GM23338 (cell line): Measurements from ENCODE around the gene NEDD4. TPM values are rescaled to one million over a fixed set of nuclear protein-coding genes. Genes with fewer than 3 reads are reported as not detected.

Experiments used
- EZH2phosphoT487 ChIP-seq: fragments of 200-600 bp; sonication (generic); IDR thresholded peaks from one replicate; pipeline ENCODE4 v1.8.1; 2018; ENCODE audit warnings: antibody characterized with exemption; ENCODE audit not compliant: unreplicated experiment
- JUNB ChIP-seq: IDR thresholded peaks from one replicate; pipeline ENCODE4 v1.6.1; 2016; ENCODE audit warnings: antibody characterized with exemption; ENCODE audit not compliant: unreplicated experiment
- STAT1 ChIP-seq: IDR thresholded peaks from one replicate; pipeline ENCODE4 v1.6.1; 2016; ENCODE audit warnings: antibody characterized with exemption; ENCODE audit not compliant: unreplicated experiment
- ZNF114 ChIP-seq: fragments of 250-450 bp; sonication (Bioruptor Pico); IDR thresholded peaks from 2 replicates; pipeline ENCODE4 v1.5.0; 2020; ENCODE audit warnings: mild to moderate bottlenecking, moderate library complexity
- ZNF331 ChIP-seq: fragments of 250-450 bp; sonication (Bioruptor Pico); IDR thresholded peaks from 2 replicates; pipeline ENCODE4 v1.5.0; 2020; ENCODE audit warnings: low read depth, mild to moderate bottlenecking, moderate library complexity
- polyA plus RNA-seq: library from polyadenylated mRNA; unstranded; fragments of >200 nt; fragmentation: Nextera tagmentation; extraction: Ambion mirVana; gene quantifications from 2 replicates; pipeline ENCODE4 v1.2.1, GENCODE V29; 2016
- total RNA-seq: library from RNA; depleted of rRNA; stranded (reverse); fragments of >200 nt; shearing (Covaris generic); gene quantifications from 2 replicates; pipeline ENCODE4 v1.2.3, GENCODE V29; 2014
- TF ChIP-seq, protein P1 (sequence below): fragments of 250-450 bp; sonication (Bioruptor Pico); IDR thresholded peaks from 2 replicates; pipeline ENCODE4 v1.5.0; 2020; ENCODE audit warnings: mild to moderate bottlenecking, moderate library complexity
- TF ChIP-seq, protein P2 (sequence below): IDR thresholded peaks from 2 replicates; pipeline ENCODE4 v1.6.1; 2016; ENCODE audit warnings: antibody characterized with exemption
- TF ChIP-seq, protein P3 (sequence below): IDR thresholded peaks from one replicate; pipeline ENCODE4 v1.6.1; 2018; ENCODE audit warnings: antibody characterized with exemption; ENCODE audit not compliant: unreplicated experiment

Gene NEDD4
- total and polyA plus RNA-seq, 2 experiments from 2014 or later: 2.1 to 7.2 TPM

DNA sequence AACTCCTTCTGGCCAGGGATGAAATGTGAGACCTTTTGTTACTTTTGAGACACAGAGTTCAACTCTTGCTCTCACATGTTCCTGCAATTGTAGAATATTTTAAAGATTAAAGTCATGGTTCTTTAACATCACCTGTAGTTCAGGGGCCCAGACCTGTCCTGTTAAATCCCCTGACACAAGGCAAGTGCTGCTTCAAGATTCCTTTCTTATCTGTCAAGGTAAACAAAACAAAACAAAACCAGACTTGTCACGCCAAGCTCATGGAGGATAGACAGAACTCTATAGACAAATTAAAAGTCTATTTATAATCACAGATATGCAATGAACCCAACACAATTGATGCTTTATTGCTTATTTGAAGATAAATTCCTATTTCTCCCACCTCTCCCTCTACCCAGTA, 48.6 kb upstream of the NEDD4 start (continued):
- TF ChIP-seq, protein P1, sequence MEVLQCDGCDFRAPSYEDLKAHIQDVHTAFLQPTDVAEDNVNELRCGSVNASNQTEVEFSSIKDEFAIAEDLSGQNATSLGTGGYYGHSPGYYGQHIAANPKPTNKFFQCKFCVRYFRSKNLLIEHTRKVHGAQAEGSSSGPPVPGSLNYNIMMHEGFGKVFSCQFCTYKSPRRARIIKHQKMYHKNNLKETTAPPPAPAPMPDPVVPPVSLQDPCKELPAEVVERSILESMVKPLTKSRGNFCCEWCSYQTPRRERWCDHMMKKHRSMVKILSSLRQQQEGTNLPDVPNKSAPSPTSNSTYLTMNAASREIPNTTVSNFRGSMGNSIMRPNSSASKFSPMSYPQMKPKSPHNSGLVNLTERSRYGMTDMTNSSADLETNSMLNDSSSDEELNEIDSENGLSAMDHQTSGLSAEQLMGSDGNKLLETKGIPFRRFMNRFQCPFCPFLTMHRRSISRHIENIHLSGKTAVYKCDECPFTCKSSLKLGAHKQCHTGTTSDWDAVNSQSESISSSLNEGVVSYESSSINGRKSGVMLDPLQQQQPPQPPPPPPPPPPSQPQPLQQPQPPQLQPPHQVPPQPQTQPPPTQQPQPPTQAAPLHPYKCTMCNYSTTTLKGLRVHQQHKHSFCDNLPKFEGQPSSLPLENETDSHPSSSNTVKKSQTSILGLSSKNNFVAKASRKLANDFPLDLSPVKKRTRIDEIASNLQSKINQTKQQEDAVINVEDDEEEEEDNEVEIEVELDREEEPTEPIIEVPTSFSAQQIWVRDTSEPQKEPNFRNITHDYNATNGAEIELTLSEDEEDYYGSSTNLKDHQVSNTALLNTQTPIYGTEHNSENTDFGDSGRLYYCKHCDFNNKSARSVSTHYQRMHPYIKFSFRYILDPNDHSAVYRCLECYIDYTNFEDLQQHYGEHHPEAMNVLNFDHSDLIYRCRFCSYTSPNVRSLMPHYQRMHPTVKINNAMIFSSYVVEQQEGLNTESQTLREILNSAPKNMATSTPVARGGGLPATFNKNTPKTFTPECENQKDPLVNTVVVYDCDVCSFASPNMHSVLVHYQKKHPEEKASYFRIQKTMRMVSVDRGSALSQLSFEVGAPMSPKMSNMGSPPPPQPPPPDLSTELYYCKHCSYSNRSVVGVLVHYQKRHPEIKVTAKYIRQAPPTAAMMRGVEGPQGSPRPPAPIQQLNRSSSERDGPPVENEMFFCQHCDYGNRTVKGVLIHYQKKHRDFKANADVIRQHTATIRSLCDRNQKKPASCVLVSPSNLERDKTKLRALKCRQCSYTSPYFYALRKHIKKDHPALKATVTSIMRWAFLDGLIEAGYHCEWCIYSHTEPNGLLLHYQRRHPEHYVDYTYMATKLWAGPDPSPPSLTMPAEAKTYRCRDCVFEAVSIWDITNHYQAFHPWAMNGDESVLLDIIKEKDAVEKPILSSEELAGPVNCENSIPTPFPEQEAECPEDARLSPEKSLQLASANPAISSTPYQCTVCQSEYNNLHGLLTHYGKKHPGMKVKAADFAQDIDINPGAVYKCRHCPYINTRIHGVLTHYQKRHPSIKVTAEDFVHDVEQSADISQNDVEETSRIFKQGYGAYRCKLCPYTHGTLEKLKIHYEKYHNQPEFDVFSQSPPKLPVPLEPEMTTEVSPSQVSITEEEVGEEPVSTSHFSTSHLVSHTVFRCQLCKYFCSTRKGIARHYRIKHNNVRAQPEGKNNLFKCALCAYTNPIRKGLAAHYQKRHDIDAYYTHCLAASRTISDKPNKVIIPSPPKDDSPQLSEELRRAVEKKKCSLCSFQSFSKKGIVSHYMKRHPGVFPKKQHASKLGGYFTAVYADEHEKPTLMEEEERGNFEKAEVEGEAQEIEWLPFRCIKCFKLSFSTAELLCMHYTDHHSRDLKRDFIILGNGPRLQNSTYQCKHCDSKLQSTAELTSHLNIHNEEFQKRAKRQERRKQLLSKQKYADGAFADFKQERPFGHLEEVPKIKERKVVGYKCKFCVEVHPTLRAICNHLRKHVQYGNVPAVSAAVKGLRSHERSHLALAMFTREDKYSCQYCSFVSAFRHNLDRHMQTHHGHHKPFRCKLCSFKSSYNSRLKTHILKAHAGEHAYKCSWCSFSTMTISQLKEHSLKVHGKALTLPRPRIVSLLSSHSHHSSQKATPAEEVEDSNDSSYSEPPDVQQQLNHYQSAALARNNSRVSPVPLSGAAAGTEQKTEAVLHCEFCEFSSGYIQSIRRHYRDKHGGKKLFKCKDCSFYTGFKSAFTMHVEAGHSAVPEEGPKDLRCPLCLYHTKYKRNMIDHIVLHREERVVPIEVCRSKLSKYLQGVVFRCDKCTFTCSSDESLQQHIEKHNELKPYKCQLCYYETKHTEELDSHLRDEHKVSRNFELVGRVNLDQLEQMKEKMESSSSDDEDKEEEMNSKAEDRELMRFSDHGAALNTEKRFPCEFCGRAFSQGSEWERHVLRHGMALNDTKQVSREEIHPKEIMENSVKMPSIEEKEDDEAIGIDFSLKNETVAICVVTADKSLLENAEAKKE: no peak
- TF ChIP-seq, protein P2, sequence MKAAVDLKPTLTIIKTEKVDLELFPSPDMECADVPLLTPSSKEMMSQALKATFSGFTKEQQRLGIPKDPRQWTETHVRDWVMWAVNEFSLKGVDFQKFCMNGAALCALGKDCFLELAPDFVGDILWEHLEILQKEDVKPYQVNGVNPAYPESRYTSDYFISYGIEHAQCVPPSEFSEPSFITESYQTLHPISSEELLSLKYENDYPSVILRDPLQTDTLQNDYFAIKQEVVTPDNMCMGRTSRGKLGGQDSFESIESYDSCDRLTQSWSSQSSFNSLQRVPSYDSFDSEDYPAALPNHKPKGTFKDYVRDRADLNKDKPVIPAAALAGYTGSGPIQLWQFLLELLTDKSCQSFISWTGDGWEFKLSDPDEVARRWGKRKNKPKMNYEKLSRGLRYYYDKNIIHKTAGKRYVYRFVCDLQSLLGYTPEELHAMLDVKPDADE: no peak
- TF ChIP-seq JUNB: no peak
- TF ChIP-seq, protein P3, sequence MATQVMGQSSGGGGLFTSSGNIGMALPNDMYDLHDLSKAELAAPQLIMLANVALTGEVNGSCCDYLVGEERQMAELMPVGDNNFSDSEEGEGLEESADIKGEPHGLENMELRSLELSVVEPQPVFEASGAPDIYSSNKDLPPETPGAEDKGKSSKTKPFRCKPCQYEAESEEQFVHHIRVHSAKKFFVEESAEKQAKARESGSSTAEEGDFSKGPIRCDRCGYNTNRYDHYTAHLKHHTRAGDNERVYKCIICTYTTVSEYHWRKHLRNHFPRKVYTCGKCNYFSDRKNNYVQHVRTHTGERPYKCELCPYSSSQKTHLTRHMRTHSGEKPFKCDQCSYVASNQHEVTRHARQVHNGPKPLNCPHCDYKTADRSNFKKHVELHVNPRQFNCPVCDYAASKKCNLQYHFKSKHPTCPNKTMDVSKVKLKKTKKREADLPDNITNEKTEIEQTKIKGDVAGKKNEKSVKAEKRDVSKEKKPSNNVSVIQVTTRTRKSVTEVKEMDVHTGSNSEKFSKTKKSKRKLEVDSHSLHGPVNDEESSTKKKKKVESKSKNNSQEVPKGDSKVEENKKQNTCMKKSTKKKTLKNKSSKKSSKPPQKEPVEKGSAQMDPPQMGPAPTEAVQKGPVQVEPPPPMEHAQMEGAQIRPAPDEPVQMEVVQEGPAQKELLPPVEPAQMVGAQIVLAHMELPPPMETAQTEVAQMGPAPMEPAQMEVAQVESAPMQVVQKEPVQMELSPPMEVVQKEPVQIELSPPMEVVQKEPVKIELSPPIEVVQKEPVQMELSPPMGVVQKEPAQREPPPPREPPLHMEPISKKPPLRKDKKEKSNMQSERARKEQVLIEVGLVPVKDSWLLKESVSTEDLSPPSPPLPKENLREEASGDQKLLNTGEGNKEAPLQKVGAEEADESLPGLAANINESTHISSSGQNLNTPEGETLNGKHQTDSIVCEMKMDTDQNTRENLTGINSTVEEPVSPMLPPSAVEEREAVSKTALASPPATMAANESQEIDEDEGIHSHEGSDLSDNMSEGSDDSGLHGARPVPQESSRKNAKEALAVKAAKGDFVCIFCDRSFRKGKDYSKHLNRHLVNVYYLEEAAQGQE: no peak
- no peak for TF ChIP-seq STAT1
- no peak for TF ChIP-seq EZH2phosphoT487
- no peak for TF ChIP-seq ZNF331
- no peak for TF ChIP-seq ZNF114 (CRISPR knock-in tag)
